A549 (cell line): ENCODE results near the gene MSL3B.

ENCODE experiments used
- ATAC-seq, 2 experiments: fragments of 200-7000 bp in 1 of 2; fragments of >200 bp in 1 of 2; cut with Nextera tagmentation in 1 of 2; cut with Tn5 transposase in 1 of 2; 3 replicates each; pipeline versions ENCODE4 v1.8.0 to v1.9.1; 2018 to 2020; ENCODE audit warnings: mild to moderate bottlenecking in 1 of 2, moderate library complexity in 1 of 2
- CTCF ChIA-PET: fragments of 300-600 bp; sonication (Branson Sonifier 250); formaldehyde crosslinking; extraction: SDS; loops from one replicate; lab custom pipeline; 2021; ENCODE audit warnings: antibody characterized with exemption, inconsistent platforms; lab: Yijun Ruan, JAX
- POLR2A ChIA-PET: fragments of 350-600 bp; formaldehyde crosslinking; extraction: SDS; loops from one replicate; lab custom pipeline; 2021; ENCODE audit warnings: antibody characterized with exemption, inconsistent platforms; lab: Yijun Ruan, JAX
- DNase-seq, 2 experiments: peaks; one replicate each; pipeline versions ENCODE4 v3.0.0 to v3.0.0-alpha.2; 2011 to 2016; ENCODE audit warnings: low read depth in 1 of 2, low spot score in 1 of 2
- FAIRE-seq: peaks from 2 replicates; lab custom pipeline; 2011; peaks lifted over from hg19 to GRCh38; lab: Jason Lieb, UNC
- H3K27ac ChIP-seq, 2 experiments: fragments of >200 bp; sonication (Bioruptor Twin); formaldehyde crosslinking; 3 replicates each; pipeline ENCODE4 v1.5.1; 2016 to 2017
- H3K4me1 ChIP-seq: fragments of >200 bp; sonication (Bioruptor Twin); formaldehyde crosslinking; 3 replicates; pipeline ENCODE4 v1.6.1; 2016
- H3K4me2 ChIP-seq: fragments of >200 bp; sonication (Bioruptor Twin); formaldehyde crosslinking; 3 replicates; pipeline ENCODE4 v1.6.1; 2016
- H3K4me3 ChIP-seq: fragments of >200 bp; sonication (Bioruptor Twin); formaldehyde crosslinking; 3 replicates; pipeline ENCODE4 v1.5.1; 2016
- H3K9me3 ChIP-seq: fragments of >200 bp; sonication (Bioruptor Twin); formaldehyde crosslinking; 3 replicates; pipeline ENCODE4 v1.6.1; 2016
- CBX2 ChIP-seq: fragments of 200-600 bp; sonication (generic); IDR thresholded peaks from 2 replicates; pipeline ENCODE4 v1.6.1; 2016; ENCODE audit warnings: low read depth, mild to moderate bottlenecking, borderline replicate concordance
- CBX8 ChIP-seq: fragments of 200-600 bp; sonication (generic); IDR thresholded peaks from 2 replicates; pipeline ENCODE4 v1.6.1; 2016
- E2F6 ChIP-seq: IDR thresholded peaks from 2 replicates; pipeline ENCODE4 v1.6.1; 2012; ENCODE audit warnings: low read depth, borderline replicate concordance
- EHMT2 ChIP-seq: fragments of 200-600 bp; sonication (generic); IDR thresholded peaks from 2 replicates; pipeline ENCODE4 v1.6.1; 2016; ENCODE audit warnings: antibody characterized with exemption, low read depth, mild to moderate bottlenecking, moderate library complexity
- ELK1 ChIP-seq: fragments of 150-350 bp; IDR thresholded peaks from 2 replicates; pipeline ENCODE4 v1.6.1; 2014; ENCODE audit warnings: low read depth, mild to moderate bottlenecking, low read length
- ESRRA ChIP-seq: fragments of 150-350 bp; IDR thresholded peaks from 2 replicates; pipeline ENCODE4 v1.6.1; 2014; ENCODE audit warnings: mild to moderate bottlenecking, low read length, borderline replicate concordance
- FOSB ChIP-seq: fragments of 250-450 bp; sonication (Bioruptor Pico); IDR thresholded peaks from 2 replicates; pipeline ENCODE4 v1.5.0; 2020; ENCODE audit warnings: mild to moderate bottlenecking, moderate library complexity
- FOSL2 ChIP-seq, 2 experiments: fragments of 450-650 bp in 1 of 2; fragments of >200 bp in 1 of 2; sonication (Bioruptor Twin) in 1 of 2; formaldehyde crosslinking; IDR thresholded peaks; 2 replicates each; pipeline versions ENCODE4 v1.5.0 to v1.6.1; 2016 to 2020; ENCODE audit warnings: mild to moderate bottlenecking in 1 of 2, moderate library complexity in 1 of 2
- HOXA7 ChIP-seq: fragments of 250-450 bp; sonication (Bioruptor Pico); IDR thresholded peaks from 2 replicates; pipeline ENCODE4 v1.5.0; 2020; ENCODE audit warnings: mild to moderate bottlenecking, moderate library complexity
- HOXB5 ChIP-seq: fragments of 250-450 bp; sonication (Bioruptor Pico); IDR thresholded peaks from 2 replicates; pipeline ENCODE4 v1.5.0; 2020; ENCODE audit warnings: mild to moderate bottlenecking, moderate library complexity
- JUNB ChIP-seq: fragments of >200 bp; sonication (Bioruptor Twin); formaldehyde crosslinking; IDR thresholded peaks from 2 replicates; pipeline ENCODE4 v1.6.1; 2016
- KDM1A ChIP-seq: fragments of 200-600 bp; sonication (generic); IDR thresholded peaks from 2 replicates; pipeline ENCODE4 v1.6.1; 2016; ENCODE audit warnings: low read depth, mild to moderate bottlenecking
- NFE2L2 ChIP-seq: fragments of 150-350 bp; conservative IDR thresholded peaks from 2 replicates; pipeline ENCODE4 v1.6.1; 2014; ENCODE audit warnings: low read length
- NPAS2 ChIP-seq: fragments of 250-450 bp; sonication (Bioruptor Pico); IDR thresholded peaks from 2 replicates; pipeline ENCODE4 v1.8.0; 2022; ENCODE audit warnings: mild to moderate bottlenecking, moderate library complexity, borderline replicate concordance
- PBX3 ChIP-seq: IDR thresholded peaks from 2 replicates; pipeline ENCODE4 v1.6.1; 2012
- PHF8 ChIP-seq: fragments of 200-600 bp; sonication (generic); IDR thresholded peaks from 2 replicates; pipeline ENCODE4 v1.6.1; 2016; ENCODE audit warnings: low read depth, mild to moderate bottlenecking, antibody characterized with exemption, moderate library complexity, borderline replicate concordance
- RCOR1 ChIP-seq: fragments of 150-350 bp; IDR thresholded peaks from 2 replicates; pipeline ENCODE4 v1.6.1; 2014; ENCODE audit warnings: antibody characterized with exemption, low read length, low read depth
- RFX5 ChIP-seq: fragments of 450-650 bp; IDR thresholded peaks from 2 replicates; pipeline ENCODE4 v1.7.1; 2014; ENCODE audit warnings: antibody characterized with exemption, mild to moderate bottlenecking, moderate library complexity
- USF2 ChIP-seq: fragments of 450-650 bp; IDR thresholded peaks from 2 replicates; pipeline ENCODE4 v1.6.1; 2014; ENCODE audit warnings: antibody characterized with exemption
- ZC3H11A ChIP-seq: fragments of 450-650 bp; IDR thresholded peaks from 2 replicates; pipeline ENCODE4 v1.6.1; 2014; ENCODE audit warnings: antibody characterized with exemption, mild to moderate bottlenecking
- ZFP36 ChIP-seq: fragments of 450-650 bp; IDR thresholded peaks from 2 replicates; pipeline ENCODE4 v1.6.1; 2014; ENCODE audit warnings: borderline replicate concordance; ENCODE audit not compliant: partially characterized antibody
- ZNF302 ChIP-seq: fragments of 250-450 bp; sonication (Bioruptor Pico); IDR thresholded peaks from 2 replicates; pipeline ENCODE4 v1.9.0; 2021; ENCODE audit warnings: inconsistent platforms, mild to moderate bottlenecking, moderate library complexity
- WGBS: methylation state at CpG from one replicate; pipeline ENCODE4 v1.1.6; 2017; ENCODE audit errors: missing lambda C conversion rate; 5-methylcytosine and 5-hydroxymethylcytosine counted together

The MSL3B gene

GRCh38 chr2:233817361-233817911, 50.8 kb downstream of the MSL3B start:
- FAIRE-seq = no peak
- H3K9me3 ChIP-seq = no peaks in the 10 kb centered on the region
- H3K4me3 ChIP-seq = no peak overlapping the region
- no peak overlapping the region for H3K4me2 ChIP-seq
- no peak for TF ChIP-seq RFX5
- no peak for TF ChIP-seq CBX8
- no peak for TF ChIP-seq HOXB5 (CRISPR knock-in tag)
- no peak for TF ChIP-seq ZFP36
- TF ChIP-seq PHF8 = no peak
- TF ChIP-seq USF2 = no peak
- no peak for TF ChIP-seq FOSL2 (IDR thresholded peaks at IDR 0.05)
- TF ChIP-seq FOSL2 (CRISPR knock-in tag; IDR thresholded peaks at IDR 0.05) = no peak
- TF ChIP-seq ELK1 = no peak
- no peak for TF ChIP-seq NFE2L2
- no peak for TF ChIP-seq FOSB (CRISPR knock-in tag)
- no peak for TF ChIP-seq NPAS2 (CRISPR knock-in tag)
- no peak for TF ChIP-seq ESRRA
- TF ChIP-seq CBX2 = no peak
- TF ChIP-seq PBX3 = no peak
- TF ChIP-seq HOXA7 (CRISPR knock-in tag) = no peak
- no peak for TF ChIP-seq E2F6
- no peak for TF ChIP-seq ZC3H11A
- TF ChIP-seq KDM1A = no peak
- CTCF ChIA-PET = interaction anchor here (1.1 kb wide), 1 partner anchor 15 kb away, joined by 3 read pairs; no protein-coding TSS in a partner anchor
- POLR2A ChIA-PET = no interaction called here
- 82% methylated on average over 3 of the region's 3 CpGs for WGBS
- H3K4me1 ChIP-seq = peaks cover 22% of the 10 kb centered on the region
- no peak for DNase-seq
- H3K27ac ChIP-seq = peak overlapping the region; percentile 51 to 81
- ATAC-seq = no peak

- ATAC-seq = no peak
- H3K4me3 ChIP-seq = no peak overlapping the region
- H3K4me2 ChIP-seq = no peak overlapping the region
- ChIA-PET POLR2A (no interaction called here), CTCF (interaction anchor here (1.0 to 1.1 kb wide), 2 partner anchors 16 to 22 kb away, joined by 3 read pairs; no protein-coding TSS in a partner anchor)
- no peak for DNase-seq
- TF ChIP-seq EHMT2 = no peak
- no peak for TF ChIP-seq JUNB
- no peak for TF ChIP-seq PHF8
- no peak for TF ChIP-seq RCOR1
- TF ChIP-seq ZNF302 (CRISPR knock-in tag) = no peak
- TF ChIP-seq FOSB (CRISPR knock-in tag) = no peak
- TF ChIP-seq USF2 = no peak
- H3K27ac ChIP-seq = peak overlapping the region; percentile 4 to 81; a peak in 5 of 6 replicates
- H3K9me3 ChIP-seq = no peaks in the 10 kb centered on the region
- WGBS = 92% methylated on average over 4 of the region's 4 CpGs
- peaks cover 24% of the 10 kb centered on the region for H3K4me1 ChIP-seq
- FAIRE-seq = no peak
Observed at GRCh38 chr2:233816771-233817170, 51.4 kb downstream of the MSL3B start.
